GM18502 (cell line): ENCODE results near the gene ZNF793.

Experiments used
- ATAC-seq: cut with Tn5 transposase; IDR thresholded peaks from one replicate; pipeline ENCODE4 v1.9.1; 2021; ENCODE audit warnings: mild to moderate bottlenecking; ENCODE audit not compliant: unreplicated experiment, poor library complexity

ZNF793 gene

GRCh38 chr19:37564624-37565369, 58.1 kb downstream of the ZNF793 start:
- no peak for ATAC-seq

- ATAC-seq = no peak
These were observed 58.6 kb downstream of the ZNF793 start for GRCh38 chr19:37565370-37565669.

GRCh38 chr19:37572203-37572602, 65.5 kb downstream of the ZNF793 start:
- no peak for ATAC-seq

DNA sequence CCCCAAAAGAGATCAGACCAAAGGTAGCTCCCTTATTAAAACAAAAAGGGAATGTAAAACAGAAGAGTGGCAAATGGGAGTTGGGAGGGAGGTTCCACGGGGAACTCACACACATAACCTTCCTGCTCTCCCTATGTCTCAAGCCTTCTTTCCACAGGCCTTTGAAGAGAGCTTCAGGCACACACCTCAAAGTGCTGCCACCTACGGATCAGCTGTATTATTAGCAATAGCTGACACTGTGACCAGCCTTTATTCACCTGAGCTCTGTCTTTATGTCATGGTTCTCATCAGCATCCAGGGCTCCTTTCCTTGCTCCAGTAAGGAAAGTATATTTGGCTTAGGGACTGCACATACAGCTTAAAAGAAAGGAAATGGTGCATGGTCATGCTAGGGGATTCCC, 76.6 kb downstream of the ZNF793 start:
- ATAC-seq = no peak
